ENCODE data around the gene FANCL. TPM values are rescaled to one million over a fixed set of nuclear protein-coding genes. Genes with fewer than 3 reads are reported as not detected.

The FANCL gene
- total RNA-seq, 4 donors from 2014 or later = 7.5 to 17.9 (median 11.6) TPM

DNA sequence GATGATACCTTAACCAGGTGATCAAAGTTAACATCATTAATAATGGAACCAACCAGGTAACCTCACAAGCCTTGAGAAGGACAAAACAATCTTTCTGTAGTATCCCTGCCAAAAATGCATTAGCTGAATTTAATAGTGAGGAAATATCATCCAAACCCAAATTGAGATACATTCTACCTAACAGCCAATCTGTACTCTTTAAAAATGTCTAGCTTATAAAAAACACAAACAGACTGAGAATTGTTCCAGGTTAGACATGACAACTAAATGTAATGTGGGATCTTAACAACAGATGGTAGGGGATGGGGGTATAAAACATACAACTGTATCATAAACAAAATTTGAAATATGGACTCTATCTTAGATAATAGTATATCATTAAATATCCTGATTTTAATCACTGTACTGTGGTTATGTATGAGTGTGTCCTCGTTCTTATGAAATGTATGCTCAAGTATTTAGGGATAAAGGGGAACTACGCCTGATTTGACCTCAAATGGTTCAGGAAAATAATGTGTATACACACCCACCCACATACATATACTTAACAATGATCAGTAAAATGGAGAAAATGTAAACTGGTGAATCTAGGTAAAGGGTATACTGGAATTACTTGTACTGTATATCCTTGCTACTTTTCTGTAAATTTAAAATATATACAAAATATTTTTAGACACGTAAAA lies 1.7 kb downstream of the FANCL start:
- no peaks in the 10 kb centered on the region for H3K27me3 ChIP-seq
- DNase-seq (ENCODE audit: extremely low spot score) = no peak
- no peaks in the 10 kb centered on the region for H3K9me3 ChIP-seq
- H3K4me3 ChIP-seq = no peak overlapping the region
- no peak overlapping the region for H3K27ac ChIP-seq (replicated peaks in 1 of 4)
- no peak for TF ChIP-seq POLR2AphosphoS5 (IDR thresholded peaks at IDR 0.05)
- TF ChIP-seq POLR2A (IDR thresholded peaks at IDR 0.05; ENCODE audit: low read depth) = no peak
- no peak for TF ChIP-seq CTCF (IDR thresholded peaks at IDR 0.05)
- no peak for TF ChIP-seq EP300 (IDR thresholded peaks at IDR 0.05)
- 78% methylated on average over 3 of the region's 3 CpGs for WGBS
- intact Hi-C loops (cut with DNase I) = loop anchor here (10.0 kb wide), 1 partner anchor 195 kb away; the partner anchor contains the start of gene VRK2
- no peaks in the 10 kb centered on the region for H3K36me3 ChIP-seq
- peaks cover 4 to 18% (median 10%) of the 10 kb centered on the region in 4 donors for H3K4me1 ChIP-seq

- Histone ChIP-seq H3K4me1 (peaks cover 4 to 18% (median 10%) of the 10 kb centered on the region in 4 donors), H3K27ac (replicated peaks in 1 of 4) (no peak overlapping the region), H3K27me3 (no peaks in the 10 kb centered on the region), H3K4me3 (no peak overlapping the region), H3K9me3 (no peaks in the 10 kb centered on the region), H3K36me3 (no peaks in the 10 kb centered on the region)
- intact Hi-C loops (cut with DNase I) = loop anchor here (10.0 kb wide), 1 partner anchor 193 kb away; the partner anchor contains the start of gene VRK2
- DNase-seq (ENCODE audit: extremely low spot score) = no peak
- TF ChIP-seq CTCF (IDR thresholded peaks at IDR 0.05) = no peak
- no peak for TF ChIP-seq POLR2AphosphoS5 (IDR thresholded peaks at IDR 0.05)
- TF ChIP-seq POLR2A (IDR thresholded peaks at IDR 0.05; ENCODE audit: low read depth) = no peak
- TF ChIP-seq EP300 (IDR thresholded peaks at IDR 0.05) = no peak
Measured at GRCh38 chr2:58237741-58238140, 3.4 kb downstream of the FANCL start.

GRCh38 chr2:58235984-58236383 lies 5.1 kb downstream of the FANCL start:
- peaks cover 4 to 18% (median 7%) of the 10 kb centered on the region in 4 donors for H3K4me1 ChIP-seq
- no peaks in the 10 kb centered on the region for H3K27me3 ChIP-seq
- intact Hi-C loops (cut with DNase I) = loop anchor here (10.0 kb wide), 1 partner anchor 191 kb away; the partner anchor contains the start of gene VRK2
- DNase-seq (ENCODE audit: extremely low spot score) = no peak
- H3K27ac ChIP-seq (replicated peaks in 1 of 4) = no peak overlapping the region
- no peak overlapping the region for H3K4me3 ChIP-seq
- no peaks in the 10 kb centered on the region for H3K36me3 ChIP-seq
- H3K9me3 ChIP-seq = no peaks in the 10 kb centered on the region
- WGBS = 100% methylated on average over 2 of the region's 2 CpGs
- TF ChIP-seq EP300 (IDR thresholded peaks at IDR 0.05) (no peak), POLR2A (IDR thresholded peaks at IDR 0.05; ENCODE audit: low read depth) (no peak), POLR2AphosphoS5 (IDR thresholded peaks at IDR 0.05) (no peak), CTCF (IDR thresholded peaks at IDR 0.05) (no peak)

DNA sequence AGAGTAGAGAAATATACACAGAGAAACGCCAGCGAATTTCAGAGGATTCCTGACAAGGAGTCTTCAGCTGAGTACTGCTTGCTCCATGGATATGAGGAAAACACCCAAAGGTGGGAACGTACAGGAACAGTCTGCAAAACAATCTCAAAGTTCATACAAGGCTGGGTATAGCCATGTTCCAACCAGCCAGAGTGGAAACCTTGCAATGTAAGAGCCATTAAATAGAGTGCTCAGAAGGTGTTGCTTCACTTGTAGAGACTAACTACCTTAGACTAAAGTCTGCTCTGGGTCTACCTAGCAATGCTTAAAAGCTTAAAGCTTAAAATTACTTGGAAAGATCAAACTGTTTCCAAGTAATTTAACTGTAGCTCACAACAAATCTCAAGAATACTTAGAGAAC lies 6.0 kb downstream of the FANCL start:
- 87% methylated on average over 3 of the region's 3 CpGs for WGBS
- H3K27me3 ChIP-seq = no peaks in the 10 kb centered on the region
- intact Hi-C loops (cut with DNase I) = loop anchor here (10.0 kb wide), 1 partner anchor 190 kb away; the partner anchor contains the start of gene VRK2
- DNase-seq (ENCODE audit: extremely low spot score) = no peak
- H3K36me3 ChIP-seq = no peaks in the 10 kb centered on the region
- no peaks in the 10 kb centered on the region for H3K9me3 ChIP-seq
- peaks cover under 1 to 14% (median 2%) of the 10 kb centered on the region in 4 donors for H3K4me1 ChIP-seq
- TF ChIP-seq POLR2AphosphoS5 (IDR thresholded peaks at IDR 0.05) (no peak), CTCF (IDR thresholded peaks at IDR 0.05) (no peak), EP300 (IDR thresholded peaks at IDR 0.05) (no peak), POLR2A (IDR thresholded peaks at IDR 0.05; ENCODE audit: low read depth) (no peak)
- H3K4me3 ChIP-seq = no peak overlapping the region
- no peak overlapping the region for H3K27ac ChIP-seq (replicated peaks in 1 of 4)
